ENCODE measurements around the gene ASPSCR1.

Gene ASPSCR1

GRCh38 chr17:82012261-82012639 lies 34.8 kb downstream of the ASPSCR1 start:
- no peak for TF ChIP-seq GATA2 (IDR thresholded peaks at IDR 0.05; ENCODE audit: low read depth, low read length)
- TF ChIP-seq GATA3 (IDR thresholded peaks at IDR 0.05; ENCODE audit: low read depth, low read length) = no peak

- TF ChIP-seq GATA3 (IDR thresholded peaks at IDR 0.05; ENCODE audit: low read depth, low read length) (no peak), GATA2 (IDR thresholded peaks at IDR 0.05; ENCODE audit: low read depth, low read length) (no peak)
These were observed 35.3 kb downstream of the ASPSCR1 start for GRCh38 chr17:82012640-82013295.

DNA sequence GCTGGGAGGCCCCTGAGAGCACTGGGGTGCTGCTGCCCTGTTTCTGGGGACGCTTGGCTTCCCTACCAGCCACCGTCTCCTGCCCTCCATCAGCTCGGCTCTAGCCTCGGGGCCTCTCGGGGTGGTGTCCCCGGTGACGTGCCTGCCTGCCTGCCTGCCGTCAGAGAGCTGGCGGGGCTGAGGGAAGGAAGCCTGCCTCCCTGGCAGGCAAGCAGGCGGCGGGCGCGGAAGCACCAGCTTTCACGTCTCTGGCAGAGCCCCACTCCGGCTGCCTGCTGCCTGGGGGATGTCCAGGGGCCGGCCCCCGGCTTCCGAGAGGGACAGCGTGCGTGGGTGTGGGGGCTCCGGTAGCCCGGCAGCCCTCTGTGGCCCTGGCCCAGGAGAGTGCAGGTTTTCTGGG lies 35.9 kb downstream of the ASPSCR1 start:
- TF ChIP-seq GATA3 (IDR thresholded peaks at IDR 0.05; ENCODE audit: low read depth, low read length) (no peak), GATA2 (IDR thresholded peaks at IDR 0.05; ENCODE audit: low read depth, low read length) (no peak)

DNA sequence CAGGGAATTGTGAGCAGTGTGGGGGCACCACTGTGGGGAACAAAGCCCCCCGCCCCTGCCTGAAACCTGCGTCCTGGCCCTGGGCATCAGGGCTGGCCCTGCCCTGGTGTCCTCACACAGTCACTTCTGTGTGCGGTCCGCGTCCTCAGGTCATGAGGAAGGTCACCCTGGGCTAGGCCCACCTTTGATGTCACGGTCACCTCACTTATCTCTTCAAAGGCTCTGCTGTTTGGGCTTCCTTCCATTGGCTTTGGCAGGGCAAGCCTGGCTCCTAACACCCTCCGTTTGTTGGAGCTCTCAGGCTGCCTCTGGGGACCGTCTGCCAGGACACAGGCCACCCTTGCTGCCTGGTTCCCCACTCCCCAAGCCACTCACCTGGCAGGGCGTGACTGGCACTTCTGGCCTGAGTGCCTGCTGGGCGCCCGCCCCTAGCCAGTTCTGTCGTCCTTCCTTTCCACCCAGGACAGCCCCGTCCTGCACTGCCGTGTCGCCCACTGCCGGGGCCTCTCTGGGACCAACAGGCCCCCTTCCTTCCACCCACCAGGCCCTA lies 36.4 kb downstream of the ASPSCR1 start:
- no peak for TF ChIP-seq GATA3 (IDR thresholded peaks at IDR 0.05; ENCODE audit: low read depth, low read length)
- no peak for TF ChIP-seq GATA2 (IDR thresholded peaks at IDR 0.05; ENCODE audit: low read depth, low read length)

- TF ChIP-seq GATA2 (IDR thresholded peaks at IDR 0.05; ENCODE audit: low read depth, low read length) (no peak), GATA3 (IDR thresholded peaks at IDR 0.05; ENCODE audit: low read depth, low read length) (no peak)
These were observed 37.0 kb downstream of the ASPSCR1 start for GRCh38 chr17:82014432-82014831.

- TF ChIP-seq GATA2 (IDR thresholded peaks at IDR 0.05; ENCODE audit: low read depth, low read length) (no peak), GATA3 (IDR thresholded peaks at IDR 0.05; ENCODE audit: low read depth, low read length) (no peak)
These were observed 37.5 kb downstream of the ASPSCR1 start for GRCh38 chr17:82014971-82015310.

DNA sequence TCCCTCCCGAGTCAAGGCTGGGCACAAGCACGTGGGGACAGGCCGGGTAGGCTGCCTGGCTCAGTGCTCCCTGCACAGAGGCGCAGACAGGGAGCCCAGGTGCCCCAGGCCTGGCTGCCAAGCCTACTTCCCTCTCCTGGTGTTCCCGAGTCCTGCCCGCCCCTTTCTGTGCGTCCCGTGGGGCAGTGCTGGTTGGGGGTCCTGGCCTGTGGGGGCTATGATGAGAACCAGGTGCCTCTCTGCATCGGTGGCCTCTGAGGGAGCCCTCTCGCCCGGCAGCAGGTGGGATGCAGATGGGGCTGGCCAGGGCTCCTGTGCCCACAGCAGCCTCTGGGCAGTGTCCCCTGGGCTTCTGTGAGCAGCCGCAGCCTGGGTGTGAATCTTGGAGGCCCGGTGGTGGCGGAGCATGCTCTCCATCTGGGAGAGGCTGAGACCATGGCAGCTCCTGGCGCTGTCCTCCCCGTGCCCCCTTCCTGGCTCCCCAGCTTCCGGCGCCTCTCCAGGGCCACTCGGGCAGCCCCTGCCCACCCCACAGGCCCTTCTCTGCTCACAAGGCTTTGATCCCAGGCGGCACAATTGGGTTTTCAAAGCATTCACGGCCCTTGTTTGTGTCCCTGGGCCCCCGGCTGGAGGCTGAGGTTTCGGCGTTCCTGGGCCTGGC lies 38.0 kb downstream of the ASPSCR1 start:
- no peak for TF ChIP-seq GATA3 (IDR thresholded peaks at IDR 0.05; ENCODE audit: low read depth, low read length)
- TF ChIP-seq GATA2 (IDR thresholded peaks at IDR 0.05; ENCODE audit: low read depth, low read length) = no peak

DNA sequence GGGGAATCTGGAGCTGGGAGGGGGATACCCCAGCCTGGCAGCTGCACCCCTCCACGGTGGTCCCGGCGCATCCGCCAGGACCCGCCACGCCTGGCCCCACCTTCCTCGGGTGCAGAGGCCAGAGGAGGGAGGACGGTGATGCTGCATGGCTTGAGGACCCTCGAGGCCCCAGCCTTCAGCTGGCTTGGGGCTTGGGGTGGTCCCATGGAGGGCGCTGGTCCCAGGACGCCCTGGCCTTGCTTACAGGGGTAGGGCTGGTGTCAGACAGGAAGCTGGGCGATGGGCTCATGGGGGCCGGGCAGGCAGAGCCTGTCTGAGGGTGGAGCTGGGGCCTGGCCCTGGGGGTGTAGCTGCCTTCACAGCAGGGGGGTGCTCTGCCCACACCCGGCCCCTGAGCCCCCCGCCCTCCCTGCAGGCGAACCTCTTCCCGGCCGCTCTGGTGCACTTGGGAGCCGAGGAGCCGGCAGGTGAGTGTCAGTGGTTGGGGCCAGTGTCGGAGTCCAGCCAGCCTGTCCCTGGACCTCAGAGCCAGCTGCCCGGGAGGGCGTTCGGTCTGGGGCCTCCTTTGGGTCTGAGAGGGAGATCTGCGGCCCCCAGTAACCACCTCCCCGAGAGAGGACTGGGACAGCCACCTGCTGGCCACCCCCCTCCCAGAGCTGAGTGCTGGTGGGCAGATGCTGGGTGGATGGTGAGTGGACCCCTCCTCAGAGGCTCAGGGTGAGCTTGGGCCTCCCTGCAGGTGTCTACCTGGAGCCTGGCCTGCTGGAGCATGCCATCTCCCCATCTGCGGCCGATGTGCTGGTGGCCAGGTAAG lies 38.8 kb downstream of the ASPSCR1 start:
- TF ChIP-seq GATA3 (IDR thresholded peaks at IDR 0.05; ENCODE audit: low read depth, low read length) = no peak

DNA sequence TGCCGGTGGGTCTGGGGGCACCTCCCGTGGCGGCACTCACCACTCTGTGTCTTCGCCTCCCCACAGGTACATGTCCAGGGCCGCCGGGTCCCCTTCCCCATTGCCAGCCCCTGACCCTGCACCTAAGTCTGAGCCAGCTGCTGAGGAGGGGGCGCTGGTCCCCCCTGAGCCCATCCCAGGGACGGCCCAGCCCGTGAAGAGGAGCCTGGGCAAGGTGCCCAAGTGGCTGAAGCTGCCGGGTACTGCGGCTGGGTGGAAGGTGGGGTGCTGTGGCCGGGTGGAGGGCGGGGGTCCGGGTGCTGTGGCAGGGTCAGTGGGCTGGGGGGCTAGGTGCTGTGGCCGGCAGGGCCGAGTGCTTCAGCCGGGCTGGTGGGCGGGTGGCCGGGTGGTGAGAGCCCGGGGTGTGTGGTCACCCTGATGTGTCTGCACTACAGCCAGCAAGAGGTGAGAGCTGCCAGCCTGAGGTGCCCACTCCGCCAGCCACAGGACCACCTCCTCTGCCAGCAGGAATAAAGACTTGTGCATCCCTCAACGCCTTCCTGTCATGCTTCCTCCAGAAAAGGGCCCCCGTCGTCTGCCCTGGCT lies 39.5 kb downstream of the ASPSCR1 start:
- TF ChIP-seq GATA3 (IDR thresholded peaks at IDR 0.05; ENCODE audit: low read depth, low read length) = no peak
- TF ChIP-seq GATA2 (IDR thresholded peaks at IDR 0.05; ENCODE audit: low read depth, low read length) = no peak

DNA sequence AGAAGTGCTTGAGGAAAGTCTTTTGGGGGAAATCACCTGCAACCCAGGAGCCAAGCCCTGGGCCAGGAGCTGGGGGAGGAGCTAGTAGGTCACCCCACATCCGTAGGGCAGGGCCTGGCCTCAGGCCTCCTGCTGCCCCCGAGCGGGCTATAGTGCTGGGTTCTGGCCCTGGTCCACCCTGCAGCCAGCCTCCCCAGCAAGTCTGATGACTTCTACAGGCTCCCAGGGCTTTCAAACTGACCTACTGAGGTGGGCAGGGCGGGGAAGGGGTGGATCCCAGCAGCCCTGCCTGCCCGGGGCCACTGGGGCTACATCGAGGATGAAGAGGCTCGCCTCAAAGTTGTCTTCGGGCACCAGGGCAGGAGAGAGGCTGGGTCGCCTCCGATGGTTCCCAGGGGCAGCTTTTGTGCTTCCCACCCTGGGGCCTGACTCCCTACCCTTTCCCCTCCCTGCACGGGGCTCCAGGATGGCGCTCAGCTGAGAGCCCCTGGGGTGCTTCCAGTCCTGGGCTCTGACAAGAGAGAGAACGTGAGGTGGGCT lies 40.3 kb downstream of the ASPSCR1 start:
- no peak for TF ChIP-seq GATA2 (IDR thresholded peaks at IDR 0.05; ENCODE audit: low read depth, low read length)
- TF ChIP-seq GATA3 (IDR thresholded peaks at IDR 0.05; ENCODE audit: low read depth, low read length) = no peak

DNA sequence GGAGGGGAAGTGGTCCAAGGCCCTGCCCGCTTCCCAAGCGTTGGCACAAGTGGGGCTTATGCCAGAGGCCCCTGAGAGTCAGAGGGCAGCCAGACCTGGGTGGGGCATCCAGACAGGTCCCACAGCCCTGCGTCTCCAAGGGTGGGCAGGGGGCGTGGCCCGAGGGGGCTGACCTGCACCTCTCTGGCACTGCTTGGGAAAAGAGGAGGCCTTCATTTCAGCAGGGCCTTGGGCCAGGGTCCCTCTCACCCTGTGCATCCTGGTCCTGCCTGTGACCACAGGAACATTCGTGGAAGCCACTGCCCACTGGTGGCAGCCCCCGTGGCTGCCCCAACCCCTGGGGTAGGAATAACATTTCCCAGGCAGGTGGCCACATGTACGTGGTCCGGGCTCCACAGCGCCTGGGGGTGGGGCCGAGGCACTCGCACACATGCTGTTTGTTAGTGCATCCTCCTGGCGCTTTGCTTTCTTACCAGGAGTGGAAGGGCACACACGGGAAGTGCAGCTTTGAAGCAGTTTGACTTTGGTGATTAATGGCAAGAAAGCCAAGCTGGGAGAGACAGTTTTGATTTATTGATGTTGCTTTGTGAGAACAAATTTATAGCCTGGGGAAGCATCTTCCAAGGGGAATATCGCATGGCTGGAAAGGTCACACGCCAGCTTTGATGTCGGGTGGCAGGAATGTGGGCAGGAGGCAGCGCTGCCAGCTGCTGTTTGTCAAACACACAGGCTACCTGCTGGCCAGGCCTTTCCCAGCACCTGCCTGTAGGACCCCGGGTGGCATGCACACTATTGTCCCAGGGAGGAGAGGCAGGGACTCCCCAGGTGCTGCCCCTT lies 40.9 kb downstream of the ASPSCR1 start:
- TF ChIP-seq GATA2 (IDR thresholded peaks at IDR 0.05; ENCODE audit: low read depth, low read length) (no peak), GATA3 (IDR thresholded peaks at IDR 0.05; ENCODE audit: low read depth, low read length) (no peak)

DNA sequence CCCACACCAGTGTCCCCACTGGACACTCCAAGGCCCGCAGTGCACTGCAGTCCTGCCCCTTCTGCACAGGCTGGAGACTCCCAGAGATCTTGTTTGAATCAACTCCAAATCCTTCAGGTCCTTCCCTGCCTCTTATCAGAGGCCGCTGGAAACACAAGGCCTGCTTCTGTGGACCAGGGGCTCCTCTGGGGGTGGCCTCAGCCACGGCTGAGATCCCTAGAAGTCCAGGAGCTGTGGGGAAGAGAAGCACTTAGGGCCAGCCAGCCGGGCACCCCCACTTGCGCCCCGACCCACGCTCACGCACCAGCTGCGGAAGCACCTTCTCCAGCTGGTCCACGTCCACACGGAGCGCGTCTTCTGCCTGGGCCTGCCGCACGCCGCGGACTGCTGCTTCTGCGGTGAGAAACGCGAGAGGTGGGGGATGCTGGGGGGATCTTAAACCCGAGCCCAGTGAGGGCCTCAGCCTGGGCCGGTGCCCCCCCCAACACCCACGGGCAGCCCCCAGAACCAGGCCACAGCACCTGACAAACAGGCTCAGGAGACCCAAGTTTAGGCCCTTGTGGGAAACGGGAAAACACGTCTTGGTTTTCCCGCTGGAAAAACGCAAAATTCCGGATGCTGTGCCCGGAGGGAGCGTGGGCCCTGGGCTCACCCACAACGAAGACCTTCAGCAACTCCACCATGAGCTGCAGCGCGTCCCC lies 41.7 kb downstream of the ASPSCR1 start:
- TF ChIP-seq GATA2 (IDR thresholded peaks at IDR 0.05; ENCODE audit: low read depth, low read length) (no peak), GATA3 (IDR thresholded peaks at IDR 0.05; ENCODE audit: low read depth, low read length) (no peak)
